Naive thymus-derived CD8-positive, alpha-beta T cell (primary cell): ENCODE results near the gene MESP1. TPM values are rescaled to one million over a fixed set of nuclear protein-coding genes. Genes with fewer than 3 reads are reported as not detected.

Source experiments
- ATAC-seq, 2 donors: fragments of 150-1000 bp; cut with Tn5 transposase in 1 of 2; sonication (Bioruptor Pico), chemical (Tn5 transposase) in 1 of 2; 1 replicate in 1 of 2; 2 replicates in 1 of 2; pipeline ENCODE4 v1.10.0; 2021; ENCODE audit warnings: mild to moderate bottlenecking in 2 of 2, moderate library complexity in 2 of 2
- POLR2A ChIA-PET: fragments of 350-600 bp; sonication (Branson Sonifier 250); formaldehyde crosslinking; loops from one replicate; lab custom pipeline; 2021; ENCODE audit warnings: antibody characterized with exemption; lab: Charles Lee
- DNase-seq, 10 donors: peaks; one replicate each; pipeline versions ENCODE4 v3.0.0 to v3.0.0-alpha.2; 2020 to 2022
- H3K27ac Mint-ChIP-seq, 10 donors: one replicate each; pipeline ENCODE4 v1.8.0; 2020 to 2022; ENCODE audit warnings: mild to moderate bottlenecking in 10 of 10, mixed read lengths in 10 of 10, moderate library complexity in 4 of 10, inconsistent platforms in 1 of 10
- H3K27me3 Mint-ChIP-seq, 5 donors: one replicate each; pipeline ENCODE4 v1.8.0; 2021 to 2022; ENCODE audit warnings: mixed read lengths in 5 of 5
- H3K36me3 Mint-ChIP-seq, 3 donors: one replicate each; pipeline ENCODE4 v1.8.0; 2020 to 2022; ENCODE audit warnings: mixed read lengths in 3 of 3, mild to moderate bottlenecking in 2 of 3, inconsistent platforms in 1 of 3
- H3K4me1 Mint-ChIP-seq, 4 donors: one replicate each; pipeline ENCODE4 v1.8.0; 2021 to 2022; ENCODE audit warnings: mixed read lengths in 4 of 4
- H3K4me3 Mint-ChIP-seq, 10 donors: one replicate each; pipeline ENCODE4 v1.8.0; 2020 to 2022; ENCODE audit warnings: mild to moderate bottlenecking in 10 of 10, mixed read lengths in 10 of 10, moderate library complexity in 6 of 10, inconsistent platforms in 1 of 10
- H3K9me3 Mint-ChIP-seq, 9 donors: one replicate each; pipeline ENCODE4 v1.8.0; 2020 to 2022; ENCODE audit warnings: mixed read lengths in 9 of 9, mild to moderate bottlenecking in 3 of 9, inconsistent platforms in 1 of 9, moderate library complexity in 1 of 9
- polyA plus RNA-seq, 3 donors: library from polyadenylated mRNA; unstranded; fragments of 300-500 nt; fragmentation: Illumina TruSeq; gene quantifications; one replicate each; pipeline ENCODE4 v1.2.3, GENCODE V29; 2021
- total RNA-seq, 8 experiments: library from RNA in 2 of 8; stranded (reverse) in 2 of 8; gene quantifications; one replicate each; pipeline ENCODE4 v1.2.3 and lab custom pipeline; 2021 to 2026

Gene MESP1
- total and polyA plus RNA-seq, 5 experiments from 2014 or later = 0.06 to 0.81 (median 0.27) TPM

- peaks cover 0 to 21% (median 5%) of the 10 kb centered on the region in 5 donors for H3K27me3 Mint-ChIP-seq
- H3K27ac Mint-ChIP-seq = peak overlapping the region in 3 of 10 donors; percentile 41 to 72 (median 43)
- peaks cover 0 to 8% (median 6%) of the 10 kb centered on the region in 4 donors for H3K4me1 Mint-ChIP-seq
- DNase-seq = peak in 2 of 10 donors; percentile 11 to 16
- H3K9me3 Mint-ChIP-seq = no peaks in the 10 kb centered on the region
- POLR2A ChIA-PET = interaction anchor here (1.0 kb wide), 1 partner anchor 10 kb away, joined by 3 read pairs; no protein-coding TSS in a partner anchor
- H3K4me3 Mint-ChIP-seq = peak overlapping the region; percentile 70 to 86 (median 78)
- H3K36me3 Mint-ChIP-seq = no peaks in the 10 kb centered on the region
- ATAC-seq = peak in 1 of 2 donors; percentile 10
These were observed 994 bp downstream of the MESP1 start for GRCh38 chr15:89749951-89750559.

GRCh38 chr15:89749526-89749925 lies 1.5 kb downstream of the MESP1 start:
- peaks cover 0 to 8% (median 6%) of the 10 kb centered on the region in 4 donors for H3K4me1 Mint-ChIP-seq
- H3K27me3 Mint-ChIP-seq = peaks cover 0 to 21% (median 5%) of the 10 kb centered on the region in 5 donors
- H3K27ac Mint-ChIP-seq = peak overlapping the region in 2 of 10 donors; percentile 9 to 43
- peak overlapping the region; percentile 63 to 86 (median 78) for H3K4me3 Mint-ChIP-seq
- no peak for DNase-seq
- no peaks in the 10 kb centered on the region for H3K36me3 Mint-ChIP-seq
- ATAC-seq = no peak
- POLR2A ChIA-PET = no interaction called here
- H3K9me3 Mint-ChIP-seq = no peaks in the 10 kb centered on the region

- ATAC-seq = no peak
- H3K4me3 Mint-ChIP-seq = peak overlapping the region in 6 of 10 donors; percentile 77 to 86 (median 80)
- no peaks in the 10 kb centered on the region for H3K36me3 Mint-ChIP-seq
- no peaks in the 10 kb centered on the region for H3K9me3 Mint-ChIP-seq
- POLR2A ChIA-PET = no interaction called here
- H3K27ac Mint-ChIP-seq = no peak overlapping the region
- DNase-seq = no peak
- peaks cover 0 to 19% (median 3%) of the 10 kb centered on the region in 5 donors for H3K27me3 Mint-ChIP-seq
- peaks cover 0 to 8% (median 6%) of the 10 kb centered on the region in 4 donors for H3K4me1 Mint-ChIP-seq
These were observed 2.0 kb downstream of the MESP1 start for GRCh38 chr15:89749054-89749453.

- Mint-ChIP-seq H3K27me3 (peaks cover 0 to 17% (median 2%) of the 10 kb centered on the region in 5 donors), H3K27ac (no peak overlapping the region), H3K36me3 (no peaks in the 10 kb centered on the region), H3K4me3 (peak overlapping the region in 4 of 10 donors; percentile 1 to 11 (median 8)), H3K4me1 (peaks cover 0 to 8% (median 6%) of the 10 kb centered on the region in 4 donors), H3K9me3 (no peaks in the 10 kb centered on the region)
- ATAC-seq (no peak), DNase-seq (no peak)
- POLR2A ChIA-PET = no interaction called here
These were observed 3.1 kb downstream of the MESP1 start for GRCh38 chr15:89747708-89748682.

GRCh38 chr15:89746386-89746780 lies 4.7 kb downstream of the MESP1 start:
- ATAC-seq = no peak
- Mint-ChIP-seq H3K4me1 (peaks cover 0 to 8% (median 6%) of the 10 kb centered on the region in 4 donors), H3K4me3 (no peak overlapping the region), H3K27ac (no peak overlapping the region), H3K27me3 (peaks cover 0 to 13% (median 0%) of the 10 kb centered on the region in 5 donors), H3K9me3 (no peaks in the 10 kb centered on the region), H3K36me3 (no peaks in the 10 kb centered on the region)
- POLR2A ChIA-PET = no interaction called here
- no peak for DNase-seq

- POLR2A ChIA-PET = no interaction called here
- H3K27me3 Mint-ChIP-seq = peaks cover 0 to 13% (median 0%) of the 10 kb centered on the region in 5 donors
- no peaks in the 10 kb centered on the region for H3K9me3 Mint-ChIP-seq
- no peaks in the 10 kb centered on the region for H3K36me3 Mint-ChIP-seq
- no peak for ATAC-seq
- H3K4me1 Mint-ChIP-seq = peaks cover 0 to 8% (median 6%) of the 10 kb centered on the region in 4 donors
- no peak overlapping the region for H3K27ac Mint-ChIP-seq
- DNase-seq = no peak
- H3K4me3 Mint-ChIP-seq = no peak overlapping the region
These were observed 5.3 kb downstream of the MESP1 start for GRCh38 chr15:89745768-89746167.

GRCh38 chr15:89745131-89745530 lies 5.9 kb downstream of the MESP1 start:
- no peak overlapping the region for H3K4me3 Mint-ChIP-seq
- DNase-seq (no peak), ATAC-seq (no peak)
- POLR2A ChIA-PET = no interaction called here
- no peaks in the 10 kb centered on the region for H3K36me3 Mint-ChIP-seq
- H3K27me3 Mint-ChIP-seq = peaks cover 0 to 13% (median 0%) of the 10 kb centered on the region in 5 donors
- no peak overlapping the region for H3K27ac Mint-ChIP-seq
- H3K4me1 Mint-ChIP-seq = peaks cover under 1 to 8% (median 7%) of the 10 kb centered on the region in 4 donors
- no peaks in the 10 kb centered on the region for H3K9me3 Mint-ChIP-seq

- Mint-ChIP-seq H3K27me3 (peaks cover 0 to 5% (median 0%) of the 10 kb centered on the region in 5 donors), H3K4me1 (peaks cover 0 to 3% (median 2%) of the 10 kb centered on the region in 4 donors), H3K4me3 (no peak overlapping the region), H3K9me3 (no peaks in the 10 kb centered on the region), H3K27ac (no peak overlapping the region), H3K36me3 (no peaks in the 10 kb centered on the region)
- no peak for ATAC-seq
- DNase-seq = no peak
- POLR2A ChIA-PET = interaction anchor here (0.5 kb wide), 1 partner anchor 322 kb away, joined by 11 read pairs; no protein-coding TSS in a partner anchor
These were observed 7.5 kb downstream of the MESP1 start for GRCh38 chr15:89743594-89743993.

- H3K4me3 Mint-ChIP-seq = no peak overlapping the region
- H3K4me1 Mint-ChIP-seq = peaks cover 0 to 3% (median 2%) of the 10 kb centered on the region in 4 donors
- POLR2A ChIA-PET = interaction anchor here (0.5 kb wide), 1 partner anchor 323 kb away, joined by 11 read pairs; no protein-coding TSS in a partner anchor
- H3K27ac Mint-ChIP-seq = no peak overlapping the region
- H3K27me3 Mint-ChIP-seq = peaks cover 0 to 5% (median under 1%) of the 10 kb centered on the region in 5 donors
- H3K36me3 Mint-ChIP-seq = no peaks in the 10 kb centered on the region
- ATAC-seq (no peak), DNase-seq (no peak)
- no peaks in the 10 kb centered on the region for H3K9me3 Mint-ChIP-seq
These were observed 8.0 kb downstream of the MESP1 start for GRCh38 chr15:89743011-89743410.

- Mint-ChIP-seq H3K9me3 (no peaks in the 10 kb centered on the region), H3K27me3 (peaks cover 5 to 29% (median 7%) of the 10 kb centered on the region in 5 donors), H3K27ac (no peak overlapping the region), H3K36me3 (no peaks in the 10 kb centered on the region), H3K4me3 (peak overlapping the region in 3 of 10 donors; percentile 26 to 49 (median 39)), H3K4me1 (peaks cover 0 to 3% (median 2%) of the 10 kb centered on the region in 4 donors)
- POLR2A ChIA-PET = interaction anchor here (0.6 to 1.0 kb wide), 2 partner anchors 11 to 13 kb away, joined by 3 read pairs; partner anchors contain the start of gene MESP1
- ATAC-seq (peak; percentile 85 to 96), DNase-seq (peak in 9 of 10 donors; percentile 35 to 76 (median 60))
These were observed 10.9 kb downstream of the MESP1 start for GRCh38 chr15:89740137-89740536.

GRCh38 chr15:89735773-89736172 lies 15.3 kb downstream of the MESP1 start:
- Mint-ChIP-seq H3K36me3 (no peaks in the 10 kb centered on the region), H3K9me3 (no peaks in the 10 kb centered on the region), H3K4me3 (no peak overlapping the region), H3K27ac (no peak overlapping the region), H3K4me1 (peaks cover 0 to 3% (median 2%) of the 10 kb centered on the region in 4 donors), H3K27me3 (peaks cover 5 to 37% (median 7%) of the 10 kb centered on the region in 5 donors)
- POLR2A ChIA-PET = no interaction called here
- ATAC-seq (no peak), DNase-seq (no peak)

GRCh38 chr15:89732451-89733172 lies 18.4 kb downstream of the MESP1 start:
- Mint-ChIP-seq H3K9me3 (no peaks in the 10 kb centered on the region), H3K4me3 (no peak overlapping the region)

More at GRCh38 chr15:89732451-89733172, 18.4 kb downstream of the MESP1 start:
- no peaks in the 10 kb centered on the region for H3K4me1 Mint-ChIP-seq
- no peaks in the 10 kb centered on the region for H3K36me3 Mint-ChIP-seq
- DNase-seq (no peak), ATAC-seq (no peak)
- no peak overlapping the region for H3K27ac Mint-ChIP-seq
- POLR2A ChIA-PET = no interaction called here
- peaks cover 5 to 33% (median 7%) of the 10 kb centered on the region in 5 donors for H3K27me3 Mint-ChIP-seq
